Measurements from ENCODE around the gene JAKMIP3.

DNA sequence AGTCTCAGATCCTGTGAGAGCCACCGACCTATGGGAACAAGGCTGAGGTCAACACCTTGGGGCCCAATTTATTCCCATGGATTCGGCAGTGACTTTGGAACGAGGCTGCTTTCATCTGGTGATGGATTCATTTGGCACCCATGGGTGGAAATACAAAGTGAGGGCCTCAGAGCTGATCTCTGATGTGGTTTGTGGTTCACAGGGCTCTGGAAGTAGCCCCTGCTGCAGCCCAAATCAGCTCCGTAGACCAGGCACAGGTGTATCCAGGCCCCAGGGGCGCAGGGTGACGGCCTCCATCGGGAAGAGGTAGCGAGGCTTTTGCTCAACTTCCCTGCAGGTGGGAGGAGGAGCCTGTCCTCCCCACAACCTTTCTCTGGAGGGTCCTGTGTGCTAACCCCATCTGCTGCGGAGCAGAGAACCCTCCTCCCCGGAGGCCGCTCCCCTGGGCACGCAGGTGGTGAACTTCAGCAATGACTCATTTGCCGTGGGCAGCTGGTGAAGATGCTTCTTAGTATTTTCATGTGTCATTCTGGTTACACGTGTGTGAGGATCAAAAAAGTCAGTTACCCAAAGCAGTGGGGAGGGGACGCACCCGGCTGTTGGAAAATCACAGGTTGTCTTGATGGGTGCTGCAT lies 7.5 kb upstream of the JAKMIP3 start:
- TF ChIP-seq POLR2AphosphoS5 (IDR thresholded peaks at IDR 0.05) = no peak
- TF ChIP-seq, protein P1, sequence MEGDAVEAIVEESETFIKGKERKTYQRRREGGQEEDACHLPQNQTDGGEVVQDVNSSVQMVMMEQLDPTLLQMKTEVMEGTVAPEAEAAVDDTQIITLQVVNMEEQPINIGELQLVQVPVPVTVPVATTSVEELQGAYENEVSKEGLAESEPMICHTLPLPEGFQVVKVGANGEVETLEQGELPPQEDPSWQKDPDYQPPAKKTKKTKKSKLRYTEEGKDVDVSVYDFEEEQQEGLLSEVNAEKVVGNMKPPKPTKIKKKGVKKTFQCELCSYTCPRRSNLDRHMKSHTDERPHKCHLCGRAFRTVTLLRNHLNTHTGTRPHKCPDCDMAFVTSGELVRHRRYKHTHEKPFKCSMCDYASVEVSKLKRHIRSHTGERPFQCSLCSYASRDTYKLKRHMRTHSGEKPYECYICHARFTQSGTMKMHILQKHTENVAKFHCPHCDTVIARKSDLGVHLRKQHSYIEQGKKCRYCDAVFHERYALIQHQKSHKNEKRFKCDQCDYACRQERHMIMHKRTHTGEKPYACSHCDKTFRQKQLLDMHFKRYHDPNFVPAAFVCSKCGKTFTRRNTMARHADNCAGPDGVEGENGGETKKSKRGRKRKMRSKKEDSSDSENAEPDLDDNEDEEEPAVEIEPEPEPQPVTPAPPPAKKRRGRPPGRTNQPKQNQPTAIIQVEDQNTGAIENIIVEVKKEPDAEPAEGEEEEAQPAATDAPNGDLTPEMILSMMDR (IDR thresholded peaks at IDR 0.05) = no peak
- TF ChIP-seq EP300 (IDR thresholded peaks at IDR 0.05) = no peak
